NCI-H1105 (cell line): Measurements from ENCODE around the gene IGSF21.
A peak's percentile ranks its signal among the peaks of the same experiment; 100 is the strongest.

ENCODE experiments used
- DNase-seq: peaks from one replicate; lab custom pipeline; 2025; lab: John Stamatoyannopoulos, UW

The IGSF21 gene

DNA sequence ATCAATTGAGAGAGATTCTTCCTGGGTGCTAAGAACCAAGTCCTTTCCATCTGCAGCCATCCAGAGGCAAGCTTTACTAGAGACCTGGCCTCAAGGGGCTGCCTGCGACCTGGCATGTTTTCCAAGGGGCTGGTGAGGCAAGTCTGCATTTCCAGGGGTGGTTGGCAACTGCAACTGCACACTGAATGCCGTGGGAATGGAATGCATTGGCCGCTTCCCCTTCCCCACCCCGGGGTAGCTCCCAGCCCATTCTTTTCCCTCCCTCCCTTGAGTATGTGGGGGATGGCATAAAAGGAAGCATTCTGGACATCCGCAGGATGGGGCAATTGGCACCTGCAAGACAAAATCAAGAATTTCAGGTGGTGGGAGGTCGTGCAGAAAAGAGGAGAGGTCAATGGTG lies 155.1 kb downstream of the IGSF21 start:
- no peak for DNase-seq

GRCh38 chr1:18263547-18264120 lies 156.0 kb downstream of the IGSF21 start:
- DNase-seq = no peak

- no peak for DNase-seq
Measured at GRCh38 chr1:18264450-18265039, 156.9 kb downstream of the IGSF21 start.

DNA sequence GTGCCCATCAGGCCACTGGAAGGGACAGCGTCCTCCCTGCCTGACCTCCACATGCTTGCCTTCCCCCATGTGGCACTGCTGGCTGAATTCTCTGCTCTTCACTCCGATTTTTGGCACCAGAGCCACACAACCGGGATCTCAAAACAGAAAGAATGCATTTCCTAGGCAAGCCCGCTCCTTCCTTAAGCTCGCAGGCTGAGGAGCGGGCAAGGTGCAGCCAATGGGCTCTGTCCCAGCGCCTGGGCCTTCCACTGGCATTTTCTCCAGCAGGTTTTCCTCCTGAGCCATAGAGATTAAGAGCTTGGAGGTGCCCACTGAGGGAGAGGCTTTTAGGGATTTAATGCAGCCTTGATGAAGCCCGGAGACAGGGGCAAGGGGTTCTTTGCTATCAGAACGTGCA lies 158.0 kb downstream of the IGSF21 start:
- no peak for DNase-seq

DNA sequence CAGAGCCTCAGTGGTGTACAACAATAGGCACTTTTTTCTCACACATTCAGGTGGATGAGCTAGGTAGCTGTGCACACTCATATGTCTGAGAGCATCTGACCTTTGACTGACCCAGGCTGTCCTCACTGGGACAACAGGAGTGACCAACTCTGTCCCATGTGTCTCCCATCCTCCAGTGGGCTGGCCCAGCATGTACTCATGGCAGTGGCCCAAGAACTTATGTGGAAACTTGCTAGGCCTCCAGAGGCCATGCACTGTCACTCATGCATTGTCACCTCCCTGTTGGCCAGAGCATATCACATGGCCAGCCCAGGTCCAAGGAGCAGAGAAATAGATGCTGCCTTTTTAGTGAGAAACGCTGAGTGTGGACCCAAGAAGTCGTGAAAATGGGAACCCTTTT lies 158.8 kb downstream of the IGSF21 start:
- DNase-seq = no peak

DNA sequence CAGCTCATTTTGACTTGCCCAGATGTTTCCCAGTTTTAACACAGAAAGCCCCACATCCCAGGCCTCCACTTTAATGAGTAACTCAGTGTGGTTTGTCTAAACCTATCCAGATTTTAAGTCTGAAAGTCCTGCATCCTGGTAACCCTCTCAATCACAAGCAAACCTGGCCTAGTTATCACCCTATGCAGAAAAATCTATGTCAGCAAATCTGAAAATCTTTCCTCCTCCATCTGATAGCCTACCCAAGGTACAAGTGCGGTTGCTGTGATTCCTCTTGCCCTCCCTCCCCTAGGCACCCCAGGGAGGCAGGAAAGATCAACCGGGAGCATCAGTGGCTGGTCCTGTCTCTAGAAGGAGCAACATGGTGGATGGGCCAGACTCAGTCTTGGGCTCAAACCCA lies 163.7 kb downstream of the IGSF21 start:
- no peak for DNase-seq

- DNase-seq = no peak
Measured at GRCh38 chr1:18278946-18279345, 171.3 kb downstream of the IGSF21 start.

- DNase-seq = peak; percentile 91
Measured at GRCh38 chr1:18279351-18280074, 171.9 kb downstream of the IGSF21 start.

DNA sequence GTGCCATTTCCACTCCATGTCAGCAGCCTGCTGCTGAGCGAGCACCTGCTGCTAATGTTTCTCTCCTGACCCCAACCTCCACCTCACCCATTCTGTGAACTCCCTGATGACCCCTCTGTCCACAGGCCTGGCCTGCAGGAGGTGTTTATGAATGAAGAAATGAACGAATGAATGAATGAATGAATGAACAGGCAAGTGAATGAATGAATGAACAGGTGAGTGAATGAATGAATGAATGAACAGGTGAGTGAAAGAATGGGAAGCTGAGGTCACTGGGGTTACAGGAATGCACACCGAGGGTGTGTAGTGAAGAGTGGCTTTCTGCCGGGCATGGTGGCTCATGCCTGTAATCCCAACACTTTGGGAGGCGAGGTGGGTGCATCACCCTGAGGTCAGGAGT lies 173.4 kb downstream of the IGSF21 start:
- DNase-seq = no peak

GRCh38 chr1:18282851-18283600 lies 175.4 kb downstream of the IGSF21 start:
- peak; percentile 89 for DNase-seq

DNA sequence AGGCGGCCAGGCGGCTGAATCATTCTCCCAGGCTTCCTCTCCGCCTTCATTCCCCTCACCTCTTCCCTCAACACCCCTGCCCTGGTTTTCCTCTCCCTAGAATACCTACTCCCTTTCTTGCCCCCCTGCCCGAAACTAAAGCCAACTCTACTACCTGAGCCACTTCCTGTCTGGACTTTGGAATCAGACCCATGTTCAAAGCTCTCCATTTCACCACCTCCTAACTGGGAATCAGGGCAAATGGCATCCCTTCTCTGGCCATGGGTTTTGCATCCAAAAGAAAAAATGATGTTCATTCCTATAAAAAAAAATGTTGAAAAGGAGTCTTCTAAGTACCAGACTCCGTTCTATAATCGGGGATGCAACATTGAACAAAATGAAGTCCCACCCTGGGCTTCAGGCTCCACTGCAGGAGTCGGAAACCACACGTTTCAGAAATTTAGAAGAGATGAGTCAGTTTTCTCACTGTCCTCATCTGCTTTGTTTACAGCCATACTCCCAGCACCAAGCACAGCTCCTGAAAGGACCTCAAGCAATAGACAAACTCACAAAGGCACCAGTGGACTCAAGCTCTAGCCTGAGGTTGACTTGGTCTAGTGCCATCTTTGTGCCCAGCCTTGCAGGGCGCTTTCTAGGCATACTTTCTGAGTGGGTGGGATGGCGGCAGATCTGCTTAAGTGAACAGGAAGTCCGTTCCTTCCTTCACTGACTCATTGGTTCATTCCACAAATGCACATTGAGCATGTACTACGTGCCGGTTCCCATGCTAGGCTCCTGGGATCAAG lies 176.2 kb downstream of the IGSF21 start:
- no peak for DNase-seq

- DNase-seq = peak; percentile 5
Measured at GRCh38 chr1:18284805-18285537, 177.4 kb downstream of the IGSF21 start.

DNA sequence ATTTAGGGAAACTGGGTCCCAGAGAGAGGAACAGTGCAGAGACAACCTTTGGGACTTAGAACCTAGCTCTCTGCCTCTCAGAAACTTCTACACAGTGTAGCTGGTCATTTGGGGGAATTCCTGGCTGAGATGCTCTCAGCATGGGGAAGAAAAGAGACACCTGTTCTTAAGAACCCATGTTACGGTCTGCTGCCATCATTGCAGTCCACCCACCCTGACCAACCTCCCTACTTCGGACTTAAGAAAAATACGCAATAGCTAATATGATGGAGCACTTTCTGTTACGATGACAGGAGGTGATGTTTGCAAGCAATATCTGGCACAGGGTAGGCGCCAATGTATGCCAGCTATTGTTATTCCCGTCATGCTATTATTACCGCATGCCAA lies 177.9 kb downstream of the IGSF21 start:
- no peak for DNase-seq

DNA sequence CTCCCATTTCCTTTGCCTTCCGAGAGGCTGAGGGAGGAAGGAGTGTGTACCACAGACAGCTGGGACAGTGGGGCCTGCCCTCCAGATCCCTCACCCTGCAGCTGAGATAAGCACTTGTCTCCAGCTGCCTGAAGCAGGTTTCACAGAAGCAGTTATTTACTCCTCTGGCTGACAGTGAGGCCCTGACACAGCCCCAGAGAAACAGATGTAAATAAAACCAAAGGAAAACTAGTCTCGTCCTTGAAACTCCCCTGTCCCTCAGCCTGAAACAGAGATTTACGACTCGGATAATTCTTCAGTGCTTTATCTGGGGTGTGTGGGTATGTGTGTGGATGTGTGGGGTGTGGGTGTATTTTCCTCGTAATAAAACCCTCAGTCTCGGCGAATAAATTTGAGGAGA lies 181.1 kb downstream of the IGSF21 start:
- no peak for DNase-seq

DNA sequence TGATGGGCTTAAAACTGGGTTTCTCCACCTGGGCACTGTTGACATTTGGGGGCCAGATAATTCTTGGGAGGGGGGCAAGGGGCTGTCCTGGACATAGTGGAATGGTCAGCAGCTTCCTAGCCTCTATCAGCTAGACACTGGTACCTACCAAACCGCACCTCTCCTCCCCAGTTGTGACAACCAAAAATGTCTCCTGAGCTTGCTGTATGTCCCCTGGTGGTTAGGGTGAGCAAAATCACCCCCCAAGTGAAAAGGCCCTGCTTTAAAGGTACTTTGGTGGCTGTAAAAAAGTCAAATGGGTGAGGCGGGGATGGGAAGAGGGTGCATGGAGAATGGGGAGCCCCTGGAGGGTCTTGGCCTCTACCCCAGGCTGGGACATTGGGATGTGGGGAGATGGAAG lies 182.0 kb downstream of the IGSF21 start:
- DNase-seq = no peak

- peak; percentile 1 for DNase-seq
Measured at GRCh38 chr1:18290740-18291412, 183.3 kb downstream of the IGSF21 start.

DNA sequence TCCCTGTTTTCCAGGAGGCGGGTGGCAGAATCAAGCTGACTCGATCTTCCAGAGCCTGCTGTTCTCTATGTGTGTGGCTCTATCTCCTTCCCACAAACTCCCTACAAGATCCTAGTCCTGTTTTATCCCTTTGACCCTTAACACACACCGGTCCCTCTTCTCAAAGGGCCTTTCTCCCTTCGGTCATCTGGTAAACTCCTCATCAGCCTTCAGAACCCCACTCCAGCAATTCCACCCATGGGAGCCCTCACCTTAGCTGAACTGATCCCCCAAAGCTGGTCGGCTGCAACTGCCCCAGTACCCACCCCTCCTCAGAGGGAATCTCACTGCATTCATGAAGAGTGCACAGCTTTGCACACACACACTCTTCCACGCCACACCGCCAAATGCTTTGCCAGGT lies 184.9 kb downstream of the IGSF21 start:
- DNase-seq = no peak

- DNase-seq = peak; percentile 53
Measured at GRCh38 chr1:18293291-18293690, 185.7 kb downstream of the IGSF21 start.

DNA sequence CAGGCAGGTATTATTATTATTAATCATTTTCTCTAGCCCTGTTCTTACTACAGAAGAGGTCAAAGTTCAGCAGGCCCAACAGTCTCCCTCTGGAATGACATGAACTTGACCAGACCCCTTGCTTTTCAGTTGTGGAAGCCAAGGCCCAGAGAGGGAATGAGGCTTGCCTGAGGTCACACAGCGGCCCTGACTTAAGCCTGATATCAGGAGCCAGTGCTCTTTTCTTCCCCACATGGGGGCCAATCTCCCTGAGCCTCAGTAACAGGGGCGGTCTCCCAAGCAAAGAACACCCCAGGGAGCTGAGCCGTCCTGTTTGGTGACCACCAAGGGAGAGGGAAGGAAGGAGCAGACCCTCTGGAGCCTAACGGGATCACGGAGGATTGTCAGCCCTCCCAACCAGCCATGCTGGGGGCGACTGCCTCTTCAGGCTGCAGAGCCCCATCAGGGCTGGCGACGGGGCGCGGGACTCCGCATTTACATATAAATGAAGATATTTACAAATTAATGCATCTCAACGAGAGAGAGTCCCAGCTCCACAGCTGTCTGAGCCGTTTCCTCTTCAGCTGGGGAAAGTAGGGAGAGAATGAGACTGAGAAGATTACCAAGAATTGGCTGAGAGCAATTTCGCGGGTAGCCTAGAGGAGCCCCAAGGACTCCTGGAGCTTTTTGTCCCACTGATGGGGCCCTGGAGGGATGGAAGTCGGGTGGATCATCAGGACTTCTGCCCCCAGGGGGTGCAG lies 187.0 kb downstream of the IGSF21 start:
- no peak for DNase-seq
